Esophagus muscularis mucosa (tissue), 4 donors: ENCODE results near the gene NOTO. TPM values are rescaled to one million over a fixed set of nuclear protein-coding genes. Genes with fewer than 3 reads are reported as not detected.

Source experiments
- DNase-seq: peaks from one replicate; pipeline ENCODE4 v3.0.0-alpha.2; 2017; ENCODE audit errors: extremely low spot score
- H3K27ac ChIP-seq, 4 donors: fragments of 200-600 bp; sonication (generic); replicated peaks in 1 of 4; 1 replicate in 3 of 4; 2 replicates in 1 of 4; pipeline ENCODE4 v1.5.1; 2016 to 2019; ENCODE audit warnings: mild to moderate bottlenecking in 1 of 4
- H3K27me3 ChIP-seq, 4 donors: fragments of 200-600 bp; sonication (generic); one replicate each; pipeline versions ENCODE4 v1.5.1 to v1.6.0; 2016 to 2019
- H3K36me3 ChIP-seq, 4 donors: fragments of 200-600 bp; sonication (generic); one replicate each; pipeline ENCODE4 v1.5.1; 2016 to 2019
- H3K4me1 ChIP-seq, 4 donors: fragments of 200-600 bp; sonication (generic); one replicate each; pipeline ENCODE4 v1.5.1; 2016 to 2019
- H3K4me3 ChIP-seq, 4 donors: fragments of 200-600 bp; sonication (generic); 1 replicate in 2 of 4; 2 replicates in 2 of 4; pipeline ENCODE4 v1.5.1; 2016 to 2019; ENCODE audit warnings: mild to moderate bottlenecking in 4 of 4, moderate library complexity in 1 of 4
- H3K9me3 ChIP-seq, 4 donors: fragments of 200-600 bp; sonication (generic); 1 replicate in 3 of 4; 2 replicates in 1 of 4; pipeline ENCODE4 v1.5.1; 2016 to 2019
- EP300 ChIP-seq: sonication (generic); formaldehyde crosslinking; IDR thresholded peaks from one replicate; pipeline ENCODE4 v1.6.1; 2017; ENCODE audit warnings: antibody characterized with exemption
- POLR2A ChIP-seq: fragments of 450-650 bp; IDR thresholded peaks from one replicate; pipeline ENCODE4 v1.6.1; 2017; ENCODE audit warnings: antibody characterized with exemption, moderate library complexity, mild to moderate bottlenecking, low read depth
- POLR2AphosphoS5 ChIP-seq, 2 donors: sonication (generic); formaldehyde crosslinking; IDR thresholded peaks; one replicate each; pipeline ENCODE4 v1.6.1; 2017; ENCODE audit warnings: antibody characterized with exemption in 2 of 2
- WGBS: methylation state at CpG from one replicate; pipeline ENCODE4 v1.1.5; 2018; 5-methylcytosine and 5-hydroxymethylcytosine counted together
- intact Hi-C: fragments of 100-400 bp; cut with DNase I; formaldehyde crosslinking; loops from one replicate; pipeline ENCODE4 v1.15.1; 2023
- total RNA-seq, 4 donors: library from RNA; depleted of rRNA; stranded (reverse); fragments of >200 nt; gene quantifications; one replicate each; pipeline versions ENCODE4 v1.1.0 to v1.2.1, GENCODE V29; 2016
- TF ChIP-seq, protein P1 (sequence below), 3 experiments: fragments of 200-600 bp in 2 of 3; fragments of 450-650 bp in 1 of 3; sonication (generic) in 2 of 3; IDR thresholded peaks; one replicate each; pipeline ENCODE4 v1.5.1; 2017 to 2019; ENCODE audit warnings: antibody characterized with exemption in 3 of 3, mild to moderate bottlenecking in 2 of 3, moderate library complexity in 1 of 3

The NOTO gene
- total RNA-seq, 4 donors from 2014 or later = not detected

DNA sequence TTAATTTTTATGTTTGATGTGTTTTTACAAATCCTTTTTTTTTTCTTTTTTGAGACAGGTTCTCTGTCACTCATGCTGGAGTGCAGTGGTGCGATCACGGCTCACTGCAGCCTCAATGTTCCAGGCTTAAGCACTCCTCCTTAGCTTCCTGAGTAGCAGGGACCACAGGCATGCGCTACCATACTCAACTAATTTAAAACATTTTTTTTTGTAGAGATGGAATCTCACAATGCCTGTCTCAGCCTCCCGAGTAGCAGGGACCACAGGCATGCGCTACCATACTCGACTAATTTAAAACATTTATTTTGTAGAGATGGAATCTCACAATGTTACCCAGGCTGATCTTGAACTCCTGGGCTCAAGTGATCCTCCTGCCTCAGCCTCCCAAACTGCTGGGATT lies 3.2 kb downstream of the NOTO start:
- H3K4me1 ChIP-seq = peaks cover 15 to 18% (median 16%) of the 10 kb centered on the region in 4 donors
- no peak overlapping the region for H3K4me3 ChIP-seq
- no peak for DNase-seq
- H3K27me3 ChIP-seq = peaks cover 0 to 63% (median 21%) of the 10 kb centered on the region in 4 donors
- TF ChIP-seq POLR2AphosphoS5 (IDR thresholded peaks at IDR 0.05) (no peak), POLR2A (no peak), EP300 (no peak)
- TF ChIP-seq, protein P1, sequence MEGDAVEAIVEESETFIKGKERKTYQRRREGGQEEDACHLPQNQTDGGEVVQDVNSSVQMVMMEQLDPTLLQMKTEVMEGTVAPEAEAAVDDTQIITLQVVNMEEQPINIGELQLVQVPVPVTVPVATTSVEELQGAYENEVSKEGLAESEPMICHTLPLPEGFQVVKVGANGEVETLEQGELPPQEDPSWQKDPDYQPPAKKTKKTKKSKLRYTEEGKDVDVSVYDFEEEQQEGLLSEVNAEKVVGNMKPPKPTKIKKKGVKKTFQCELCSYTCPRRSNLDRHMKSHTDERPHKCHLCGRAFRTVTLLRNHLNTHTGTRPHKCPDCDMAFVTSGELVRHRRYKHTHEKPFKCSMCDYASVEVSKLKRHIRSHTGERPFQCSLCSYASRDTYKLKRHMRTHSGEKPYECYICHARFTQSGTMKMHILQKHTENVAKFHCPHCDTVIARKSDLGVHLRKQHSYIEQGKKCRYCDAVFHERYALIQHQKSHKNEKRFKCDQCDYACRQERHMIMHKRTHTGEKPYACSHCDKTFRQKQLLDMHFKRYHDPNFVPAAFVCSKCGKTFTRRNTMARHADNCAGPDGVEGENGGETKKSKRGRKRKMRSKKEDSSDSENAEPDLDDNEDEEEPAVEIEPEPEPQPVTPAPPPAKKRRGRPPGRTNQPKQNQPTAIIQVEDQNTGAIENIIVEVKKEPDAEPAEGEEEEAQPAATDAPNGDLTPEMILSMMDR (IDR thresholded peaks at IDR 0.05) = no peak
- WGBS = 81% methylated on average over 6 of the region's 6 CpGs
- no peak overlapping the region for H3K27ac ChIP-seq
- intact Hi-C loops = no loop called here
- H3K36me3 ChIP-seq = no peaks in the 10 kb centered on the region
- H3K9me3 ChIP-seq = no peaks in the 10 kb centered on the region

DNA sequence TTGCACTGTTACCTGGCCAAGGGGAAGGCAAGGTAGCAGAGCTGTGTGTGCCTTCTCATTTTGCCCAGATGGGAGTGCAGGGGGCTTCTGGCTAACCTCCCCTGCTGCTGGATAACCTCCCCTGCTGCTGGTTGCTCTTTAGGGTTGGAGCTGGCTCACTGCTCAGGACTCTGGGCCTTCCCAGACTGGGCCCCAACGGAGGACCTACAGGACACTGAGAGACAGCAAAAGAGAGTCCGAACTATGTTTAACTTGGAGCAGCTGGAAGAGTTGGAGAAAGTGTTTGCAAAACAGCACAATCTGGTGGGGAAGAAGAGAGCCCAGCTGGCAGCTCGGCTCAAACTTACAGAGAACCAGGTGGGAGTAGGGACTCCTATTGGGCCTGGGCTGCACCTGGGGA lies 5.9 kb downstream of the NOTO start:
- WGBS = 67% methylated on average over 2 of the region's 3 CpGs
- Histone ChIP-seq H3K27ac (no peak overlapping the region), H3K4me1 (peaks cover 0 to 15% (median 10%) of the 10 kb centered on the region in 4 donors), H3K4me3 (no peak overlapping the region), H3K9me3 (no peaks in the 10 kb centered on the region), H3K27me3 (peaks cover 0 to 37% (median 3%) of the 10 kb centered on the region in 4 donors), H3K36me3 (no peaks in the 10 kb centered on the region)
- TF ChIP-seq, protein P1 (IDR thresholded peaks at IDR 0.05) = no peak
- TF ChIP-seq POLR2A (no peak), POLR2AphosphoS5 (IDR thresholded peaks at IDR 0.05) (no peak), EP300 (no peak)
- intact Hi-C loops = no loop called here
- DNase-seq = no peak

DNA sequence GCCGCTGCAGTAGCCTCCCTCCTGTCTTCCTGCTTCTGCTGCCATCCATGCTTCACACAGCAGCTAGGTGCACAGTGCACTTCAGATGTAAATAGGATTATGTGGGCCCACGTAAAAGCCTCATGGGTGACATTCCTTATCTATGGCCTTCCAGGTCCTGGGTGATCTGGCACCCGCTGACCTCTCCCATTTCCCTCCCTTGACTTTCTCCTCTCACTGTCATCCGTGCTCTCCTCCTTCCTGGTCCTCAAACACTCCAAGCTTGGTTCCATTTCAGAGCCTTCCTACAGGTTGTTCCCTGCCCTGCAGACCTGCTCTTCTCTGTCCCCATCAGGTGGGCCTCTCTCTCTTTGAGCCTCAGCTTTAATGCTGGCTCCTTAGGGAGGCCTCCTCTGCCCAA lies 7.6 kb downstream of the NOTO start:
- no peaks in the 10 kb centered on the region for H3K36me3 ChIP-seq
- H3K4me3 ChIP-seq = no peak overlapping the region
- WGBS = 87% methylated on average over 4 of the region's 4 CpGs
- DNase-seq = no peak
- peaks cover 0 to 19% (median 0%) of the 10 kb centered on the region in 4 donors for H3K27me3 ChIP-seq
- no peaks in the 10 kb centered on the region for H3K9me3 ChIP-seq
- peaks cover 0 to 27% (median 21%) of the 10 kb centered on the region in 4 donors for H3K4me1 ChIP-seq
- TF ChIP-seq POLR2A (no peak), POLR2AphosphoS5 (IDR thresholded peaks at IDR 0.05) (no peak), EP300 (no peak)
- TF ChIP-seq, protein P1 (IDR thresholded peaks at IDR 0.05) = no peak
- intact Hi-C loops = loop anchor here (10.0 kb wide), 1 partner anchor 175 kb away; the partner anchor contains the start of gene ALMS1
- H3K27ac ChIP-seq = no peak overlapping the region

DNA sequence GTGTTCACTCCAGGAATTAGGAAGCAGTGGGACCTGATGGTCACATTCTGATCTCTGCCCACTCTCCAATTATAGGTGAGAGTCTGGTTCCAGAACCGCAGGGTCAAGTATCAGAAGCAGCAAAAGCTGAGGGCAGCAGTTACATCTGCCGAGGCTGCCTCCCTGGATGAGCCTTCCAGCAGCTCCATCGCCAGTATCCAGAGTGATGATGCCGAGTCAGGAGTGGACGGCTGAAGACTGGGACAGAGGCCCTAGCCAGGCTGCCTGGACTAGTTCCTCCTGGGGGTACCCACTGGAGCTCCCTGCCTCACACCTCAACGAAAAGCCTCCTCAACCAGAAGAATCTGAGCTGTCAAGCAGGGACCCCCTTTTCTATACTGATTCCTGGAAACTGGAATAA lies 8.3 kb downstream of the NOTO start:
- Histone ChIP-seq H3K4me1 (peaks cover 4 to 33% (median 27%) of the 10 kb centered on the region in 4 donors), H3K27ac (no peak overlapping the region), H3K9me3 (no peaks in the 10 kb centered on the region), H3K36me3 (no peaks in the 10 kb centered on the region), H3K27me3 (peaks cover 0 to 12% (median 0%) of the 10 kb centered on the region in 4 donors), H3K4me3 (no peak overlapping the region)
- WGBS = 80% methylated on average over 1 of the region's 6 CpGs
- intact Hi-C loops = loop anchor here (10.0 kb wide), 1 partner anchor 174 kb away; the partner anchor contains the start of gene ALMS1
- TF ChIP-seq EP300 = no peak
- no peak for DNase-seq

DNA sequence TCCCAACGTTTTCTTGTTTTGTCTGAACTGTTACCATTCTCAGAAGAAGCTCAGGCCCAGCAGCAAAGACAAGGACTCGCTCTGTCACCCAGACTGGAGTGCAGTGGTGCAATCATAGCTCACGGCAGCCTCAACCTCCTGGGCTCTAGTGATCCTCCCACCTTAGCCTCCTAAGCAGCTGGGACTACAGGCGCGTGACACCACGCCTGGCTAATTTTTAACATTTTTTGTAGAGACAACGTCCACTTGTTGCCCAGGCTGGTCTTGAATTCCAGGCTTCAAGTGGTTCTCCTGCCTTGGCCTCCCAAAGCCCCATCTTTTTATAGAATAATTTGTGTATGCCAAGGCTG lies 9.7 kb downstream of the NOTO start:
- H3K4me3 ChIP-seq = no peak overlapping the region
- peaks cover 4 to 35% (median 27%) of the 10 kb centered on the region in 4 donors for H3K4me1 ChIP-seq
- H3K27ac ChIP-seq = peak overlapping the region in 2 of 4 donors; percentile 28 to 32
- TF ChIP-seq, protein P1 (IDR thresholded peaks at IDR 0.05) = no peak
- TF ChIP-seq POLR2AphosphoS5 (IDR thresholded peaks at IDR 0.05) (no peak), EP300 (no peak), POLR2A (no peak)
- no peaks in the 10 kb centered on the region for H3K36me3 ChIP-seq
- peaks cover 0 to 1% (median 0%) of the 10 kb centered on the region in 4 donors for H3K27me3 ChIP-seq
- intact Hi-C loops = loop anchor here (10.0 kb wide), 1 partner anchor 173 kb away; the partner anchor contains the start of gene ALMS1
- no peaks in the 10 kb centered on the region for H3K9me3 ChIP-seq
- 83% methylated on average over 7 of the region's 7 CpGs for WGBS
- no peak for DNase-seq
